HG03064 (cell line): ENCODE results near the gene SEC14L1.
"Not testable (repeated sequence)": the region's sequence is repeated elsewhere in the genome, so short reads cannot be mapped to it uniquely, and the experiment has no call there.

Experiments used
- ATAC-seq: cut with Tn5 transposase; IDR thresholded peaks from one replicate; pipeline ENCODE4 v1.9.1; 2021; ENCODE audit warnings: low read depth; ENCODE audit not compliant: unreplicated experiment

The SEC14L1 gene

DNA sequence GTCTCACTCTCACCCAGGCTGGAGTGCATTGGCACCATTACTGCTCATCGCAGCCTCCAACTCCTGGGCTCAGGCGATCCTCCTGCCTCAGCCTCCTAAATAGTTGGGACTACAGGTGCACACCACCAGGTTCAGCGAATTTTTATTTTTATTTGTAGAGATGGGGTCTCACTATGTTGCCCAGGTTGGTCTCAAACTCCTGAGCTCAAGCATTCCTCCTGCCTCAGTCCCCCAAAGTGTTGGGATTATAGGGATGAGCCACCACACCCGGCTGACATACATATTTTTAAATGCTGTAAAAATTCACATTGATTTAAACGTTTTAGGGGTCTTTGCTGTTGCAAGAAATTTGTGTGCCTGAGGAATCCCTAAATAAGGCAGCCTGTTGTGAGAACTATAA, 24.8 kb upstream of the SEC14L1 start:
- no peak for ATAC-seq

- ATAC-seq = no peak
Measured at GRCh38 chr17:77116371-77116860, 24.4 kb upstream of the SEC14L1 start.

GRCh38 chr17:77117415-77117814, 23.4 kb upstream of the SEC14L1 start:
- ATAC-seq = no peak

DNA sequence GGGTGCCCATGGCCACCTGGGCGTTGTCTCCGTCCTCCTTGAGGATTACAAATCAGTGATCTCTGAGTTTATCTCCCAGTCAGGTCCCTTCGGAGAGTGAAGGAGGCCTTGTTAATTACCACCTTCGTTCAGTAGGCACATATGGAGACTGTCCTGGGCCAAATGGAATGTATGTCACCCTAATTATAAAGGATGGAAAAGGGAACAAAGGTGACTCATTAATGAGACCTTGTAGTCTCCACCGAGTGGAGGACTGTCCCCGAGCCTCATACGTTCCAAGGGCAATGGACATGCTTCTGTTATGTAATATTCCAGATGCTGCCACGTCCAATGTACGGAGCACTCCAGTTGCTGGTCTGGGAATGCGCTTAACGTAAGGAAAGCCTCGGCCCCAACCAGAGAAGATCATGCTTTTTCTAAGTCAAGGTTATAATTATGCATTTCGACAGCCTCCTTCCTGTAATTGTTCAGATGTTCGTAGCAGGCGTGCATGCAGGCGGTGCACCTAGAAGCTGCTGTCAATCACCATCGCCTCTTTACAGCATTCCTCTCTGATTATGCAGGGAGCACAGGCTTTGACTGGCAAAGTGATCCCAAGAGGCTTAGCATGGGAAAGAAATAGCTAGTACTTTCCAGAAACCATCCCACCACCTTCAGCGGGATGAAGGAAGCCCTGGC, 22.4 kb upstream of the SEC14L1 start:
- no peak for ATAC-seq

GRCh38 chr17:77119668-77120301, 21.0 kb upstream of the SEC14L1 start:
- ATAC-seq = no peak

- ATAC-seq = no peak
Measured at GRCh38 chr17:77120868-77121267, 19.9 kb upstream of the SEC14L1 start.

- no peak for ATAC-seq
Measured at GRCh38 chr17:77124192-77124889, 16.4 kb upstream of the SEC14L1 start.

GRCh38 chr17:77125432-77125901, 15.3 kb upstream of the SEC14L1 start:
- no peak for ATAC-seq

DNA sequence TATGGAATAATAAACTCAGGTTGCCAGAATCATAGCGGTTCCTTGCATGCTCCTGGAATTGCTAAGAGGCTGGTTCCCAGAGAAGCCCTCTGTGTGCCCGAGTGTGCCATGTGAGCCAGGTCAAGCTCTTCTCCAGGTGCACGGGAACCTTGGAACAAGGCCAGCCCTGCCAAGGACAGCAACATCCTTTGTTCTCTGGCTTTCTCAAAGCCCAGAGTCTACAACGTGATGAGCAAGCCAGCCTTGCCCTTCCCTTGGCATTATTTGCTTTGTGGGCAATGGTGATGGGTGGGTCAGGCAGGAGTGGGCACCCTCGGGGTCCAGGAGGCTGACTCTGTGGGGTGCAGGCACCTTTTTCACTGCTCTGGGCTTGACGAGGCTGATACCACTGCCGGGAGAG, 14.2 kb upstream of the SEC14L1 start:
- no peak for ATAC-seq

DNA sequence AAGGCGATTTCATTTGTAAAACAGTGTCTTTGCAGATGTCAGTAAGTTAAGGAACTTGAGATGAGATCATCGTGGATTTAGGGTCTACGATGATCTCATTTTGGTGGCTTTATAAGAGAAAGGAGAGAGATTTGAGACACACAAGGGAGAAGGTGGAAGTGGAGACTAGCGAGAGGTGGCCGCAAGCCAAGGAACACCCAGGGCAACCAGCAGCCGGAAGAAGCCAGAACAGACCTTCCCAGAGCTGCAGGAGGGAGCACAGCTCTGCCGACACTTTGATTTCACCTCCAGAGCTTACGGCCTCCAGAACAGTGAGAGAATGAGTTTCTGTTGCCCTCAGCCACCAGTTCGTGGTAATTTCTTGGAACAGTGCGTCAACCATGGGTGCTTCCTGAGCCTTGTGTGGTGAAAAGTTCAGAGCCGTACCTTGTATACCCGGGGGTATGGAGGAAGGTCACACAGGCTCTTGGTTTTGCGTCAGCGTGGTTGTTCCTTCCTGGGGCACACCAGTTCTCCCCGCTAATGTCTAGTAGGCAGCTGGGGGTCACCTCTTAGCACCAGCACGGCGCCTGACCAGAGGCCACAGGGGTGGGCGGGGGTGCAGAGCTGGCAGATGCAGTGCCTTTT, 12.9 kb upstream of the SEC14L1 start:
- no peak for ATAC-seq

GRCh38 chr17:77128896-77129567, 11.7 kb upstream of the SEC14L1 start:
- ATAC-seq = no peak

DNA sequence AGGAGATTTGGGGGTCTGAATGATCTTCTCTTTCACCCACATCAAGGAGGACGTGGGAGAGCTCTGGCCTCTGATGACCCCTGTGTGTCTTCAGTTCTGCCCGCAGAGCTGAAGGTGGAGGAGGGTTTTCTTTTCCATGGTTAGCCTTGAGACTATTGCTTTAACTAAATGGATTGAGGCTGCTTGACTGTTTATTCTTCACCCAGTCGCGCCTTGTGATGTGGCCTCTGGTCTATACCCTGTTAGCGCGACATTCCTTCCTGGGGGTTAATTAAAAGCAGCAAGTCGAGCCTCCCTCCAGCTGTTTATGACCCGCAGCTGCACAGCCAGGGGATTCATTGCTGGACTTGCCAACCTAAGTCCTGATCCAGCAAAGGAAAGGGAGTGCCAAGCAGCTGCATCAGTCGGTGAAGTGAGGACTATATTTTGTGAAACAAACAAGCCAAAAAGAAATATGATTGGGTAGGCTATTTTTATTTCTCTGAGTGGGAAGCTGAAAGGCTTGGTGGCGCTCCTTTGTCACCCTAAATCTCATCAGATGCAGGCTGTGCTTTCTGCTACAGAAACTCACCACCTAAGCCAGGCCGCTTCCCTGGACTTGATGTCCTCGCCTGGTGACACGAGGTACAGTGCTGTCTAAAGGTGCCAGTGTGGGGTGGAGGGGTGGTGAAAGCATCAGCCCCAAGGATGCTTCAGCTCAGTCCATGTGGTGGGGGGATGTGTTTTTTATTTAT, 11.0 kb upstream of the SEC14L1 start:
- no peak for ATAC-seq

- no peak for ATAC-seq
Measured at GRCh38 chr17:77130525-77130924, 10.2 kb upstream of the SEC14L1 start.

- ATAC-seq = no peak
Measured at GRCh38 chr17:77131904-77132303, 8.9 kb upstream of the SEC14L1 start.

GRCh38 chr17:77132411-77133086, 8.2 kb upstream of the SEC14L1 start:
- no peak for ATAC-seq

GRCh38 chr17:77133087-77133638, 7.6 kb upstream of the SEC14L1 start:
- no peak for ATAC-seq

DNA sequence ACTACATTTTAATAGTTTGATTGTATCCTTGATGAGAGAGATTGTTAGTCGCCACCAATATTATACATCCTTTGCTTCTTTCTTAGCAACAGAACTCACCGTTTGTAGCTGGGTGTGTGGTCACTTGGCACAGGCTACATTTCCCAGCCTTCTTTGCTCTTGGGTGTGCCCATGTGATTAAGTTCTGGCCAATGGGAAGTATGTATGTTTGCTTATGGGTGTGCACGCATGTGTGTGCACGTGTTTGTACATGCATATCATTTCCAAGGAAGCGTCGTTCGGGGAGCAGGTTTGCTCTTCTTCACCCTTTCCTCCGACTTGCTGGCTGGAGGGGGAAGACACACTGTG, 4.4 kb upstream of the SEC14L1 start:
- no peak for ATAC-seq

DNA sequence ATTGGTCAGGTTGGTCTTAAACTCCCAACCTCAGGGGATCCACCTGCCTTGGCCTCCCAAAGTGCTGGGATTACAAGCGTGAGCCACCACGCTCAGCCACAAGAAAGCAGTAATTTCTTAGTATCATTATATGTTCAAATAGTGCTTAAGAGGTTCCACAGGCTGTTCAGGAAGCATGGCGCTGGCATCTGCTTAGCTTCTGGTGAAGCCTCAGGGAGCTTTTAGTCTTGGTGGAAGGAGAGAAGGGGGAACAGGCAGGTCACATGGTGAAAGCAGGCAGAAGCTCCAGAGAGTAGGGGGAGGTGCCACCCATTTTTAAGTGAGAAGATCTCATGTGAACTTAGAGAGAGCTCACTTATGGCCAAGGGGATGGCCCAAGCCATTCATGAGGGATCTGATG, 3.7 kb upstream of the SEC14L1 start:
- ATAC-seq = no peak

DNA sequence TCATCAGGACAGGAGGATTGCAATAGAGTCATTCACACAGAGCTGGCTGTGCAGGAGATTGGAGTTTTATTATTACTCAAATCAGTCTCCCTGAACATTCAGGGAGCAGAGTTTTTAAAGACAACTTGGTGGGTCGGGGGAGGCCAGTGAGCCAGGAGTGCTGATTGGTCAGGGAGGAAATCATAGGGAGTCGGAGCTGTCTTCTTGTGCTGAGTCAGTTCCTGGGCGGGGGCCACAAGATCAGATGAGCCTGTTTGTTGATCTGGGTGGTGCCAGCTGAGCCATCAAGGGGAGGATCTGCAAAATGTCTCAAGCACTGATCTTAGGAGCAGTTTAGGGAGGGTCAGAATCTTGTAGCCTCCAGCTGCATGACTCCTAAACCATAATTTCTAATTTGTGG, 2.9 kb upstream of the SEC14L1 start:
- ATAC-seq = not testable (repeated sequence)
